ENCODE measurements around the gene ADAM15. TPM values are rescaled to one million over a fixed set of nuclear protein-coding genes. Genes with fewer than 3 reads are reported as not detected.
A peak's percentile ranks its signal among the peaks of the same experiment; 100 is the strongest.

The ADAM15 gene
- total and polyA plus RNA-seq, 2 of the 8 experiments (the other 6 are each of a cell fraction or from before 2014, with no cell fraction given): 32.9 to 37.6 TPM

DNA sequence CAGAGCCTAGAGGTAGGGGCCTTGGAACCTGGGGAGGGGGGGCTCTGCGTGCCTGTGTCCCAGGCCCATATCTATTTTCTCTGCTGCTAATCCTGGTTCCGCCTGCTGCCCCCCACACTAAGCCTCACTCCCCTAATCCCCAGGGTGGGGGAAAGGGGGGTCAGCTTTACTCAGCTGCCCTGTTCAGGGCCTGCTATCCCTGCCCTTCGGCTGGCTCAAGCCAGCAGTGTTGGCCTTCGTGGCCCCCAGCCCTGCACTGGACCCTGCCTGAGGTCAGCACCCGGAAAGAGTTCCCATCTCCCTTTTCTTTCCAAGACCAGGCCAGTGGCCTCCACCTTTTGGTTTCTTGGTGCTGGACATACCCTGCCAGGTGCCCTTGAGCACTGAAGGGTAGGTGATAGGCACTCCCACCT lies 40.1 kb upstream of the ADAM15 start:
- no peak overlapping the region for H2BK20ac ChIP-seq (ENCODE audit: low read length)
- no peak overlapping the region for H2AFZ ChIP-seq (ENCODE audit: low read length)
- H4K8ac ChIP-seq (ENCODE audit: extremely low read depth, insufficient read depth, low read length): no peak overlapping the region
- H3K79me2 ChIP-seq (ENCODE audit: control insufficient read depth in 1 of 2, insufficient read depth in 2 of 2, low read length in 2 of 2): peaks cover 0 to 38% of the 10 kb centered on the region in 2 experiments; a peak in 3 of 4 replicates
- H2BK120ac ChIP-seq (replicated peaks; ENCODE audit: low read depth, low read length): no peak overlapping the region
- H3K79me1 ChIP-seq (ENCODE audit: low read depth, low read length): peaks cover 18% of the 10 kb centered on the region
- WGBS, 2 experiments (ENCODE audit: extremely low coverage in 1 of 2, insufficient coverage in 1 of 2, insufficient read length in 1 of 2, insufficient replicate concordance in 2 of 2, low coverage in 1 of 2, low lambda C conversion rate in 2 of 2, missing lambda C conversion rate in 1 of 2): 75% methylated on average over 5 of the region's 5 CpGs; no CpG with 5 or more reads in 1 of the 2 experiments
- no peak overlapping the region for H3K14ac ChIP-seq (ENCODE audit: insufficient read length)
- H3K4me1 ChIP-seq (replicated peaks in 1 of 4; ENCODE audit: control insufficient read depth in 3 of 4, insufficient read depth in 4 of 4, low read length in 3 of 4): peaks cover 8 to 47% (median 32%) of the 10 kb centered on the region in 4 experiments
- H4K20me1 ChIP-seq (replicated peaks in 1 of 2; ENCODE audit: control insufficient read depth in 1 of 2, insufficient read depth in 2 of 2, low read length in 2 of 2): peaks cover 0 to 12% of the 10 kb centered on the region in 2 experiments
- H3K9ac ChIP-seq (replicated peaks in 1 of 4; ENCODE audit: extremely low read depth in 1 of 4, low read depth in 3 of 4, low read length in 3 of 4): no peak overlapping the region
- DNase-seq (ENCODE audit: low read depth in 1 of 2, low spot score in 2 of 2) (no peak), FAIRE-seq (no peak)
- no peak overlapping the region for H3K23ac ChIP-seq (ENCODE audit: insufficient read length)
- H2AK5ac ChIP-seq (ENCODE audit: low read depth, low read length): 0 out of 2 replicates have a peak overlapping the region, but pooled peaks have one; percentile 33
- POLR2A ChIA-PET (ENCODE audit: partially characterized antibody): interaction anchor here (3.6 to 14.8 kb wide), 4 partner anchors 6 to 39 kb away, joined by 17 to 128 read pairs (median 74); partner anchors contain the start of genes CKS1B, FLAD1, LENEP and SHC1
- H3K4me2 ChIP-seq (ENCODE audit: insufficient read depth in 1 of 2, low read depth in 2 of 2, low read length in 2 of 2): no peak overlapping the region
- H3K4ac ChIP-seq (replicated peaks; ENCODE audit: insufficient read length, low read depth, low read length): peak overlapping the region; percentile 72
- H3K56ac ChIP-seq (replicated peaks; ENCODE audit: insufficient read length, low read depth, low read length): no peak overlapping the region
- CTCF ChIA-PET (ENCODE audit: partially characterized antibody): interaction anchor here (1.4 to 18.6 kb wide), 3 partner anchors 13 to 104 kb away, joined by 3 to 354 read pairs (median 258); partner anchors contain the start of genes ADAM15, LENEP and ZBTB7B
- no peaks in the 10 kb centered on the region for H3K27me3 ChIP-seq (replicated peaks in 1 of 4; ENCODE audit: control insufficient read depth in 3 of 4, extremely low read depth in 1 of 4, insufficient read depth in 3 of 4, low read length in 3 of 4)
- no peaks in the 10 kb centered on the region for H3K9me3 ChIP-seq (ENCODE audit: insufficient read depth in 2 of 2, low read depth in 1 of 2, low read length in 1 of 2)
- no peak overlapping the region for H3K27ac ChIP-seq (ENCODE audit: low read depth, low read length)
- H2BK15ac ChIP-seq (ENCODE audit: low read length): no peak overlapping the region
- peak overlapping the region; percentile 48 for H4K91ac ChIP-seq (replicated peaks; ENCODE audit: insufficient read length, low read length)
- no peak overlapping the region for H3K18ac ChIP-seq (ENCODE audit: extremely low read depth, low read length)
- no peak overlapping the region for H2BK5ac ChIP-seq (ENCODE audit: low read depth, low read length)
- no peak overlapping the region for H4K5ac ChIP-seq (ENCODE audit: insufficient read length, low read depth, low read length)
- no peaks in the 10 kb centered on the region; the same call in 1 of the 2 replicates for H3K23me2 ChIP-seq (ENCODE audit: low read depth, low read length)
- H3K36me3 ChIP-seq (ENCODE audit: control insufficient read depth in 2 of 4, insufficient read depth in 4 of 4, low read length in 3 of 4): peaks cover 0 to 20% (median 12%) of the 10 kb centered on the region in 4 experiments; a peak in 6 of 8 replicates
- no peak overlapping the region for H3K4me3 ChIP-seq (ENCODE audit: extremely low read depth in 1 of 4, insufficient read depth in 2 of 4, low read depth in 3 of 4, low read length in 4 of 4)
- H2BK12ac ChIP-seq (ENCODE audit: low read depth, low read length): no peak overlapping the region
- TF ChIP-seq RFX5 (IDR thresholded peaks at IDR 0.05; ENCODE audit: borderline replicate concordance, low read depth, low read length) (no peak), RBBP5 (IDR thresholded peaks at IDR 0.05; ENCODE audit: borderline replicate concordance, low read depth, low read length) (no peak), CBX8 (IDR thresholded peaks at IDR 0.05; ENCODE audit: borderline replicate concordance, low read depth, low read length) (no peak), SP2 (IDR thresholded peaks at IDR 0.05; ENCODE audit: low read length) (no peak), CHD2 (IDR thresholded peaks at IDR 0.05; ENCODE audit: low read length) (no peak), KDM5A (IDR thresholded peaks at IDR 0.05; ENCODE audit: low read length) (no peak), TEAD4 (IDR thresholded peaks at IDR 0.05; ENCODE audit: low read depth, low read length) (no peak), ASH2L (IDR thresholded peaks at IDR 0.05; ENCODE audit: low read length) (no peak), GABPA (IDR thresholded peaks at IDR 0.05; ENCODE audit: borderline replicate concordance, insufficient read depth, low read length) (no peak), TAF1 (IDR thresholded peaks at IDR 0.05; ENCODE audit: low read depth, low read length) (no peak)
- TF ChIP-seq, protein P1, sequence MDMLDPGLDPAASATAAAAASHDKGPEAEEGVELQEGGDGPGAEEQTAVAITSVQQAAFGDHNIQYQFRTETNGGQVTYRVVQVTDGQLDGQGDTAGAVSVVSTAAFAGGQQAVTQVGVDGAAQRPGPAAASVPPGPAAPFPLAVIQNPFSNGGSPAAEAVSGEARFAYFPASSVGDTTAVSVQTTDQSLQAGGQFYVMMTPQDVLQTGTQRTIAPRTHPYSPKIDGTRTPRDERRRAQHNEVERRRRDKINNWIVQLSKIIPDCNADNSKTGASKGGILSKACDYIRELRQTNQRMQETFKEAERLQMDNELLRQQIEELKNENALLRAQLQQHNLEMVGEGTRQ (IDR thresholded peaks at IDR 0.05; ENCODE audit: low read length): no peak
- TF ChIP-seq, protein P2, sequence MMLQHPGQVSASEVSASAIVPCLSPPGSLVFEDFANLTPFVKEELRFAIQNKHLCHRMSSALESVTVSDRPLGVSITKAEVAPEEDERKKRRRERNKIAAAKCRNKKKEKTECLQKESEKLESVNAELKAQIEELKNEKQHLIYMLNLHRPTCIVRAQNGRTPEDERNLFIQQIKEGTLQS (IDR thresholded peaks at IDR 0.05; ENCODE audit: insufficient read depth, low read depth, low read length): no peak

Measured in H1 (cell line).